Thymus (tissue), 11 donors: ENCODE measurements around the gene MED26. TPM values are rescaled to one million over a fixed set of nuclear protein-coding genes. Genes with fewer than 3 reads are reported as not detected.

Source experiments
- DNase-seq, 9 donors: peaks; one replicate each; pipeline ENCODE4 v3.0.0-alpha.2; 2013; ENCODE audit warnings: low spot score in 9 of 9, low read depth in 6 of 9, missing footprints in 1 of 9
- H3K27ac ChIP-seq, 2 donors: one replicate each; pipeline ENCODE4 v1.5.1; 2013; ENCODE audit warnings: control low read depth in 1 of 2, low read depth in 1 of 2, low read length in 1 of 2, mild to moderate bottlenecking in 1 of 2, moderate library complexity in 1 of 2
- H3K27me3 ChIP-seq, 2 donors: one replicate each; pipeline ENCODE4 v1.5.1; 2013; ENCODE audit warnings: low read length in 1 of 2; ENCODE audit not compliant: control insufficient read depth in 2 of 2, insufficient read depth in 1 of 2
- H3K36me3 ChIP-seq, 2 donors: one replicate each; pipeline ENCODE4 v1.5.1; 2013; ENCODE audit warnings: low read length in 1 of 2, mild to moderate bottlenecking in 1 of 2, moderate library complexity in 1 of 2; ENCODE audit not compliant: control insufficient read depth in 2 of 2, insufficient read depth in 2 of 2
- H3K4me1 ChIP-seq, 2 donors: one replicate each; pipeline ENCODE4 v1.5.1; 2013; ENCODE audit warnings: low read length in 2 of 2; ENCODE audit not compliant: control insufficient read depth in 2 of 2, insufficient read depth in 2 of 2
- H3K4me3 ChIP-seq, 2 donors: one replicate each; pipeline ENCODE4 v1.5.1; 2013; ENCODE audit warnings: low read length in 2 of 2, control low read depth in 1 of 2, mild to moderate bottlenecking in 1 of 2
- H3K9me3 ChIP-seq, 2 donors: one replicate each; pipeline ENCODE4 v1.5.1; 2013; ENCODE audit warnings: low read length in 1 of 2, mild to moderate bottlenecking in 1 of 2; ENCODE audit not compliant: control insufficient read depth in 2 of 2, insufficient read depth in 1 of 2
- WGBS: extraction: QIAGEN DNeasy Blood & Tissue Kit; methylation state at CpG from one replicate; pipeline ENCODE4 v1.1.7; 2013; 5-methylcytosine and 5-hydroxymethylcytosine counted together
- polyA plus RNA-seq: library from polyadenylated mRNA; stranded (reverse); fragments of 200-250 nt; gene quantifications from one replicate; pipeline ENCODE4 v1.2.3, GENCODE V29; 2013
- total RNA-seq: library from RNA; stranded (reverse); fragments of 120-200 nt; gene quantifications from one replicate; pipeline ENCODE4 v1.2.4, GENCODE V29; 2013
- donor health status: healthy.

MED26 gene
- total and polyA plus RNA-seq, 2 donors = 6.2 to 8.1 TPM

GRCh38 chr19:16586991-16587832 is 40.8 kb downstream of the MED26 start:
- 7% methylated on average over 20 of the region's 20 CpGs for WGBS
- DNase-seq = peak in 6 of 9 donors; percentile 36 to 84 (median 54)
- Histone ChIP-seq H3K4me1 (peaks cover 49 to 82% of the 10 kb centered on the region in 2 donors), H3K36me3 (peaks cover 0 to 5% of the 10 kb centered on the region in 2 donors), H3K27ac (peak overlapping the region; percentile 60 to 89), H3K27me3 (no peaks in the 10 kb centered on the region), H3K9me3 (no peaks in the 10 kb centered on the region), H3K4me3 (peak overlapping the region; percentile 6 to 11)

GRCh38 chr19:16586477-16586871 is 41.5 kb downstream of the MED26 start:
- H3K27me3 ChIP-seq = no peaks in the 10 kb centered on the region
- DNase-seq = no peak
- peaks cover 4 to 8% of the 10 kb centered on the region in 2 donors for H3K36me3 ChIP-seq
- 82% methylated on average over 9 of the region's 9 CpGs for WGBS
- H3K9me3 ChIP-seq = no peaks in the 10 kb centered on the region
- peak overlapping the region; percentile 26 to 89 for H3K27ac ChIP-seq
- H3K4me1 ChIP-seq = peaks cover 49 to 76% of the 10 kb centered on the region in 2 donors
- H3K4me3 ChIP-seq = no peak overlapping the region

GRCh38 chr19:16585808-16586476 is 42.1 kb downstream of the MED26 start:
- Histone ChIP-seq H3K27ac (peak overlapping the region; percentile 82 to 89), H3K9me3 (no peaks in the 10 kb centered on the region), H3K27me3 (no peaks in the 10 kb centered on the region), H3K36me3 (peaks cover 4 to 8% of the 10 kb centered on the region in 2 donors), H3K4me1 (peaks cover 49 to 76% of the 10 kb centered on the region in 2 donors), H3K4me3 (no peak overlapping the region)
- DNase-seq = peak in 1 of 9 donors; percentile 50
- 84% methylated on average over 11 of the region's 11 CpGs for WGBS

GRCh38 chr19:16585094-16585801 is 42.8 kb downstream of the MED26 start:
- 81% methylated on average over 13 of the region's 13 CpGs for WGBS
- Histone ChIP-seq H3K4me1 (peaks cover 49 to 76% of the 10 kb centered on the region in 2 donors), H3K4me3 (peak overlapping the region in 1 of 2 donors; percentile 37)

GRCh38 chr19:16584248-16585093 is 43.5 kb downstream of the MED26 start:
- Histone ChIP-seq H3K4me3 (peak overlapping the region; percentile 19 to 37), H3K27me3 (no peaks in the 10 kb centered on the region), H3K27ac (peak overlapping the region; percentile 82 to 89), H3K9me3 (no peaks in the 10 kb centered on the region), H3K4me1 (peaks cover 49 to 71% of the 10 kb centered on the region in 2 donors), H3K36me3 (peaks cover 8% of the 10 kb centered on the region in 2 donors)
- peak; percentile 67 to 92 (median 79) for DNase-seq
- WGBS = 5% methylated on average over 15 of the region's 15 CpGs

More at GRCh38 chr19:16585094-16585801, 42.8 kb downstream of the MED26 start:
- Histone ChIP-seq H3K36me3 (peaks cover 4 to 8% of the 10 kb centered on the region in 2 donors), H3K9me3 (no peaks in the 10 kb centered on the region), H3K27me3 (no peaks in the 10 kb centered on the region), H3K27ac (peak overlapping the region; percentile 82 to 89)
- no peak for DNase-seq

GRCh38 chr19:16582486-16583261 is 45.3 kb downstream of the MED26 start:
- Histone ChIP-seq H3K36me3 (peaks cover 25% of the 10 kb centered on the region in 2 donors), H3K27me3 (no peaks in the 10 kb centered on the region), H3K27ac (no peak overlapping the region), H3K4me1 (peaks cover 33 to 53% of the 10 kb centered on the region in 2 donors), H3K9me3 (no peaks in the 10 kb centered on the region), H3K4me3 (no peak overlapping the region)
- no peak for DNase-seq
- 94% methylated on average over 10 of the region's 10 CpGs for WGBS

GRCh38 chr19:16581971-16582343 is 46.0 kb downstream of the MED26 start:
- WGBS = 95% methylated on average over 6 of the region's 6 CpGs

More at GRCh38 chr19:16581971-16582343, 46.0 kb downstream of the MED26 start:
- Histone ChIP-seq H3K36me3 (peaks cover 31 to 32% of the 10 kb centered on the region in 2 donors), H3K27me3 (no peaks in the 10 kb centered on the region), H3K9me3 (no peaks in the 10 kb centered on the region), H3K27ac (no peak overlapping the region), H3K4me1 (peaks cover 26 to 46% of the 10 kb centered on the region in 2 donors), H3K4me3 (no peak overlapping the region)
- DNase-seq = no peak
